ENCODE results near the gene KDM8. TPM values are rescaled to one million over a fixed set of nuclear protein-coding genes. Genes with fewer than 3 reads are reported as not detected.

KDM8 gene
- polyA plus RNA-seq, 1 of the 3 experiments (the other 2 are of a cell fraction) = 3.3 TPM

DNA sequence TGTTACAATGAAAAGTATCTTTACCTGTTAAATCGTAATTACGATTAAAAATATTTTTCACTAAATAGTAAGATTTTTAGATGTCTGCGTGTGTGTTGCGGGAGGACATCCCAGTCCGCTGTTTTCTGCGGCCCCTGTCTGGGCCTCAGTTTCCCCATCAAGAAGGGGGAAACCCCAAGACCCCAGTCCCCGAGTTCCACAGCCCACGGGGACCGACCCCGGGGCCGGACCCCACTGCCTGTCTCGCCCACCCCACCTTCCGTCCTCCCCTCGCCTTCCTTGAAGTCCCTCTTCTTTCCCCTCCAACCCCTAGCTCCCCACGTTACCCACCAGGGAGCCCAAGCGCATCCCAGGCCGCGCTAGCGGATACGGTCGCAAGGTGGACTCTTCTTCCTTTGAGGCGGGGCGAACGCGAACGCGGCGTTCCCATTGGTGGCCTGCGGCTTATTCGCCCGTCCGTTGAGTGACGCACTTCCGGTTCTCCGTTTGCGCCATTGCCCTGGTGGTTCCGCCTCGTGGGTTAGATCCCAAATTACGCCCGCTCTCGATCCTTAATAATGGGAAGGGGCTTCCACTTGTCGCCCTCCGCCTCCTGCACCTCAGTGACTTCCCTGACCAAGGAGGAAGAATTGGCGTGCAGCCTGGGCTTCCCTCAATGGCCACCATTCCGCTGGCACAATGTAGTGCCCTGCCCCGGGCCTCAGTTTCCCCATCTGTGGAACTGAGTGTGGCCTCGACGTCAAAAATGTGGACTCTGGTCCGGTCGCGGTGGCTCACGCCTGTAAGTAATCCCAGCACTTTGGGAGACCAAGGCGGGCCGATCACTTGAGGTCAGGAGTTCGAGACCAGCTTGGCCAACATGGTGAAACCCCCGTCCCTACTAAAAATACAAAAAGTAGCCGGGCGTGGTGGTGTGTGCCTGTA is 65.3 kb downstream of the KDM8 start, which contains the start of gene NSMCE1:
Gene NSMCE1 (minus strand): TSS at position 397 of the 924 bp plus-strand sequence. CDS start 11,202 bp downstream, outside the sequence.
- POLR2A ChIA-PET = interaction anchor here (1.0 to 1.3 kb wide), 2 partner anchors 37 to 46 kb away, joined by 3 read pairs; no protein-coding TSS in a partner anchor
- H3K27ac ChIP-seq (ENCODE audit: low read depth in 2 of 2, low read length in 1 of 2) = peak within 1 kb of the TSS; percentile 26 to 64; a peak in 2 of 4 replicates
- H4K20me1 ChIP-seq (ENCODE audit: insufficient read depth) = no peaks in the 10 kb centered on the region
- peaks cover 10% of the 10 kb centered on the region; the same call in 1 of the 2 replicates for H3K79me2 ChIP-seq (ENCODE audit: insufficient read depth)
- peaks cover 4 to 10% of the 10 kb centered on the region in 2 experiments; a peak in 2 of 4 replicates for H3K4me1 ChIP-seq (ENCODE audit: control insufficient read depth in 1 of 2, insufficient read depth in 2 of 2, low read depth in 1 of 2, low read length in 1 of 2)
- no peaks in the 10 kb centered on the region for H3K36me3 ChIP-seq (replicated peaks in 1 of 2; ENCODE audit: control insufficient read depth in 1 of 2, insufficient read depth in 2 of 2, low read length in 1 of 2)
- H3F3A ChIP-seq (replicated peaks; ENCODE audit: insufficient read depth) = peaks cover 7% of the 10 kb centered on the region
- DNase-seq = peak; percentile 96
- H3K9me2 ChIP-seq = no peaks in the 10 kb centered on the region
- H3K27me3 ChIP-seq (ENCODE audit: insufficient read depth) = no peaks in the 10 kb centered on the region
- H3K4me2 ChIP-seq = peak within 1 kb of the TSS; percentile 82
- H2AFZ ChIP-seq (ENCODE audit: low read depth) = peak within 1 kb of the TSS; percentile 92
- no peaks in the 10 kb centered on the region for H3K9me3 ChIP-seq
- CTCF ChIA-PET = no interaction called here
- H3K9ac ChIP-seq = peak within 1 kb of the TSS; percentile 70
- peak within 1 kb of the TSS; percentile 73 to 78 for H3K4me3 ChIP-seq (ENCODE audit: low read depth in 2 of 2, low read length in 1 of 2)
- 6% methylated on average over 49 of the region's 58 CpGs for WGBS (ENCODE audit: low lambda C conversion rate)
- TF ChIP-seq CHD2 (IDR thresholded peaks at IDR 0.05; ENCODE audit: low read length, partially characterized antibody) (peak; percentile 71), YY1 (IDR thresholded peaks at IDR 0.05; ENCODE audit: low read depth) (peak; percentile 72), NFIC (IDR thresholded peaks at IDR 0.05; ENCODE audit: borderline replicate concordance) (no peak), SMC3 (IDR thresholded peaks at IDR 0.05; ENCODE audit: low read depth, low read length) (no peak), GATA2 (CRISPR knock-in tag; IDR thresholded peaks at IDR 0.05) (no peak), RAD21 (IDR thresholded peaks at IDR 0.05; ENCODE audit: low read length) (no peak), RCOR1 (IDR thresholded peaks at IDR 0.05; ENCODE audit: low read length) (no peak), FOSL2 (IDR thresholded peaks at IDR 0.05; ENCODE audit: borderline replicate concordance, low read depth) (no peak), MXI1 (IDR thresholded peaks at IDR 0.05; ENCODE audit: low read depth, low read length) (no peak; the same call in 1 of the 2 replicates), MEF2A (IDR thresholded peaks at IDR 0.05; ENCODE audit: borderline replicate concordance, low read depth) (no peak), JUND (IDR thresholded peaks at IDR 0.05) (no peak), NRF1 (IDR thresholded peaks at IDR 0.05; ENCODE audit: low read depth, low read length) (no peak), FOXJ3 (CRISPR knock-in tag; IDR thresholded peaks at IDR 0.05) (no peak; the same call in 1 of the 2 replicates), TAF1 (IDR thresholded peaks at IDR 0.05; ENCODE audit: borderline replicate concordance, low read depth, low read length) (peak; percentile 63), TCF12 (IDR thresholded peaks at IDR 0.05) (no peak), POLR2AphosphoS5 (IDR thresholded peaks at IDR 0.05; ENCODE audit: low read depth, low read length) (peak; percentile 94), GABPA (IDR thresholded peaks at IDR 0.05; ENCODE audit: low read depth) (peak; percentile 91), ELF1 (IDR thresholded peaks at IDR 0.05) (peak; percentile 67), TEAD4 (IDR thresholded peaks at IDR 0.05; ENCODE audit: borderline replicate concordance, insufficient read depth) (no peak)
- TF ChIP-seq, protein P1, sequence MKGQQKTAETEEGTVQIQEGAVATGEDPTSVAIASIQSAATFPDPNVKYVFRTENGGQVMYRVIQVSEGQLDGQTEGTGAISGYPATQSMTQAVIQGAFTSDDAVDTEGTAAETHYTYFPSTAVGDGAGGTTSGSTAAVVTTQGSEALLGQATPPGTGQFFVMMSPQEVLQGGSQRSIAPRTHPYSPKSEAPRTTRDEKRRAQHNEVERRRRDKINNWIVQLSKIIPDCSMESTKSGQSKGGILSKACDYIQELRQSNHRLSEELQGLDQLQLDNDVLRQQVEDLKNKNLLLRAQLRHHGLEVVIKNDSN (IDR thresholded peaks at IDR 0.05; ENCODE audit: borderline replicate concordance, low read depth) = no peak
- TF ChIP-seq, protein P2, sequence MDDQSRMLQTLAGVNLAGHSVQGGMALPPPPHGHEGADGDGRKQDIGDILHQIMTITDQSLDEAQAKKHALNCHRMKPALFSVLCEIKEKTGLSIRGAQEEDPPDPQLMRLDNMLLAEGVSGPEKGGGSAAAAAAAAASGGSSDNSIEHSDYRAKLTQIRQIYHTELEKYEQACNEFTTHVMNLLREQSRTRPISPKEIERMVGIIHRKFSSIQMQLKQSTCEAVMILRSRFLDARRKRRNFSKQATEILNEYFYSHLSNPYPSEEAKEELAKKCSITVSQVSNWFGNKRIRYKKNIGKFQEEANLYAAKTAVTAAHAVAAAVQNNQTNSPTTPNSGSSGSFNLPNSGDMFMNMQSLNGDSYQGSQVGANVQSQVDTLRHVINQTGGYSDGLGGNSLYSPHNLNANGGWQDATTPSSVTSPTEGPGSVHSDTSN (IDR thresholded peaks at IDR 0.05) = peak; percentile 99
- TF ChIP-seq, protein P3, sequence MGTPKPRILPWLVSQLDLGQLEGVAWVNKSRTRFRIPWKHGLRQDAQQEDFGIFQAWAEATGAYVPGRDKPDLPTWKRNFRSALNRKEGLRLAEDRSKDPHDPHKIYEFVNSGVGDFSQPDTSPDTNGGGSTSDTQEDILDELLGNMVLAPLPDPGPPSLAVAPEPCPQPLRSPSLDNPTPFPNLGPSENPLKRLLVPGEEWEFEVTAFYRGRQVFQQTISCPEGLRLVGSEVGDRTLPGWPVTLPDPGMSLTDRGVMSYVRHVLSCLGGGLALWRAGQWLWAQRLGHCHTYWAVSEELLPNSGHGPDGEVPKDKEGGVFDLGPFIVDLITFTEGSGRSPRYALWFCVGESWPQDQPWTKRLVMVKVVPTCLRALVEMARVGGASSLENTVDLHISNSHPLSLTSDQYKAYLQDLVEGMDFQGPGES (IDR thresholded peaks at IDR 0.05; ENCODE audit: low read depth, low read length) = no peak
- TF ChIP-seq, protein P4, sequence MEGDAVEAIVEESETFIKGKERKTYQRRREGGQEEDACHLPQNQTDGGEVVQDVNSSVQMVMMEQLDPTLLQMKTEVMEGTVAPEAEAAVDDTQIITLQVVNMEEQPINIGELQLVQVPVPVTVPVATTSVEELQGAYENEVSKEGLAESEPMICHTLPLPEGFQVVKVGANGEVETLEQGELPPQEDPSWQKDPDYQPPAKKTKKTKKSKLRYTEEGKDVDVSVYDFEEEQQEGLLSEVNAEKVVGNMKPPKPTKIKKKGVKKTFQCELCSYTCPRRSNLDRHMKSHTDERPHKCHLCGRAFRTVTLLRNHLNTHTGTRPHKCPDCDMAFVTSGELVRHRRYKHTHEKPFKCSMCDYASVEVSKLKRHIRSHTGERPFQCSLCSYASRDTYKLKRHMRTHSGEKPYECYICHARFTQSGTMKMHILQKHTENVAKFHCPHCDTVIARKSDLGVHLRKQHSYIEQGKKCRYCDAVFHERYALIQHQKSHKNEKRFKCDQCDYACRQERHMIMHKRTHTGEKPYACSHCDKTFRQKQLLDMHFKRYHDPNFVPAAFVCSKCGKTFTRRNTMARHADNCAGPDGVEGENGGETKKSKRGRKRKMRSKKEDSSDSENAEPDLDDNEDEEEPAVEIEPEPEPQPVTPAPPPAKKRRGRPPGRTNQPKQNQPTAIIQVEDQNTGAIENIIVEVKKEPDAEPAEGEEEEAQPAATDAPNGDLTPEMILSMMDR (IDR thresholded peaks at IDR 0.05) = no peak; the same call in 1 of the 2 replicates
- TF ChIP-seq, protein P5, sequence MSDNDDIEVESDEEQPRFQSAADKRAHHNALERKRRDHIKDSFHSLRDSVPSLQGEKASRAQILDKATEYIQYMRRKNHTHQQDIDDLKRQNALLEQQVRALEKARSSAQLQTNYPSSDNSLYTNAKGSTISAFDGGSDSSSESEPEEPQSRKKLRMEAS (IDR thresholded peaks at IDR 0.05; ENCODE audit: low read depth) = peak; percentile 92
- TF ChIP-seq, protein P6, sequence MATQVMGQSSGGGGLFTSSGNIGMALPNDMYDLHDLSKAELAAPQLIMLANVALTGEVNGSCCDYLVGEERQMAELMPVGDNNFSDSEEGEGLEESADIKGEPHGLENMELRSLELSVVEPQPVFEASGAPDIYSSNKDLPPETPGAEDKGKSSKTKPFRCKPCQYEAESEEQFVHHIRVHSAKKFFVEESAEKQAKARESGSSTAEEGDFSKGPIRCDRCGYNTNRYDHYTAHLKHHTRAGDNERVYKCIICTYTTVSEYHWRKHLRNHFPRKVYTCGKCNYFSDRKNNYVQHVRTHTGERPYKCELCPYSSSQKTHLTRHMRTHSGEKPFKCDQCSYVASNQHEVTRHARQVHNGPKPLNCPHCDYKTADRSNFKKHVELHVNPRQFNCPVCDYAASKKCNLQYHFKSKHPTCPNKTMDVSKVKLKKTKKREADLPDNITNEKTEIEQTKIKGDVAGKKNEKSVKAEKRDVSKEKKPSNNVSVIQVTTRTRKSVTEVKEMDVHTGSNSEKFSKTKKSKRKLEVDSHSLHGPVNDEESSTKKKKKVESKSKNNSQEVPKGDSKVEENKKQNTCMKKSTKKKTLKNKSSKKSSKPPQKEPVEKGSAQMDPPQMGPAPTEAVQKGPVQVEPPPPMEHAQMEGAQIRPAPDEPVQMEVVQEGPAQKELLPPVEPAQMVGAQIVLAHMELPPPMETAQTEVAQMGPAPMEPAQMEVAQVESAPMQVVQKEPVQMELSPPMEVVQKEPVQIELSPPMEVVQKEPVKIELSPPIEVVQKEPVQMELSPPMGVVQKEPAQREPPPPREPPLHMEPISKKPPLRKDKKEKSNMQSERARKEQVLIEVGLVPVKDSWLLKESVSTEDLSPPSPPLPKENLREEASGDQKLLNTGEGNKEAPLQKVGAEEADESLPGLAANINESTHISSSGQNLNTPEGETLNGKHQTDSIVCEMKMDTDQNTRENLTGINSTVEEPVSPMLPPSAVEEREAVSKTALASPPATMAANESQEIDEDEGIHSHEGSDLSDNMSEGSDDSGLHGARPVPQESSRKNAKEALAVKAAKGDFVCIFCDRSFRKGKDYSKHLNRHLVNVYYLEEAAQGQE (IDR thresholded peaks at IDR 0.05; ENCODE audit: low read depth, low read length) = no peak
